Measurements from ENCODE around the gene MYO9A.

Gene MYO9A

DNA sequence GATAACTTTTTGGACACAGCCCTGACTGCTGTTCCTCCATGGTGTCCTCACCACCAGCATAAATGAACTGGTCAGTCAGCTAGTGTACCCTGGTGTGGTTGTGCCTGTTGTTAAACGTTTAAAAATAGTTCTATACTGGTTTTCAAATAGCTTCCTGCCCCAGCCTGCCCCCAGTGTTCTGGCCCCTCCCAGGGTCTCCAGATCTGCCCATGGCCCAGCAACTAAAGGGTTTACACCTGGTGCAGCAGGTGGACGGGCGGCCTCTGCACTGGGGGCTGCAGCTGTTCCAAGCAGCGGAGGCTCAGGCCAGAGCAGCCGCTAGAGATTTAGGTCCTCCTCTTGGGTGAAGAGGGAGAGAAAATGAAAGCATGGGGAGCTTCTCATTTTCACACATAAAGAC, 313.7 kb downstream of the MYO9A start:
- no peak for FAIRE-seq
- TF ChIP-seq TAF1 (IDR thresholded peaks at IDR 0.05; ENCODE audit: borderline replicate concordance, low read depth, low read length) = no peak
- no peak for TF ChIP-seq POLR2AphosphoS5 (IDR thresholded peaks at IDR 0.05; ENCODE audit: low read depth, low read length)
- TF ChIP-seq POLR2A (IDR thresholded peaks at IDR 0.05; ENCODE audit: low read depth, low read length) = no peak
- DNase-seq (ENCODE audit: insufficient read length) = no peak

DNA sequence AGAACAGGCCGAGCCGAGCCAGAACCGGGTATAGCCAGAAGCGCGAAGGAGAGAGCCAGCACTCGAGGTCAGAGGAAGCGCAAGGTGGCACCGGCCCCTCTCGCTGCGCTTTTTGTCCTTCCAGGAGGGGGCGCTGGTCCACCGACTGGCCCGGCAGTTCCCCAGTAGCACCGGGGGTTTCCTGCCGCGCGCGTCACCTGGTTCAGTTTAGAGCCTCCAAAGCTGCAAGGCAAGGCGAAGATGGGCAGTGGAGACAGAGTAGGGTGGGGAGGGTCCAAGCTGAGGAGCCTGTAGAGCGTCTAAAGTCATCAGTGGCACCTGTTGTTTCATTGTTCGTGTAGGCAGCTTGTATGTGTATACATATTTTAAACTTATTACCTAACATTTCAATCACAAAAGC, 315.2 kb downstream of the MYO9A start:
- DNase-seq (ENCODE audit: insufficient read length) (no peak), FAIRE-seq (no peak)
- TF ChIP-seq POLR2AphosphoS5 (IDR thresholded peaks at IDR 0.05; ENCODE audit: low read depth, low read length) = no peak
- TF ChIP-seq POLR2A (IDR thresholded peaks at IDR 0.05; ENCODE audit: low read depth, low read length) = no peak
- TF ChIP-seq TAF1 (IDR thresholded peaks at IDR 0.05; ENCODE audit: borderline replicate concordance, low read depth, low read length) = no peak

GRCh38 chr15:71801935-71802655, 315.9 kb downstream of the MYO9A start:
- no peak for TF ChIP-seq POLR2AphosphoS5 (IDR thresholded peaks at IDR 0.05; ENCODE audit: low read depth, low read length)
- no peak for TF ChIP-seq POLR2A (IDR thresholded peaks at IDR 0.05; ENCODE audit: low read depth, low read length)
- TF ChIP-seq TAF1 (IDR thresholded peaks at IDR 0.05; ENCODE audit: borderline replicate concordance, low read depth, low read length) = no peak
- DNase-seq (ENCODE audit: insufficient read length) (no peak), FAIRE-seq (no peak)

GRCh38 chr15:71800835-71801745, 316.9 kb downstream of the MYO9A start:
- FAIRE-seq = peak; percentile 38
- no peak for TF ChIP-seq POLR2AphosphoS5 (IDR thresholded peaks at IDR 0.05; ENCODE audit: low read depth, low read length)
- TF ChIP-seq TAF1 (IDR thresholded peaks at IDR 0.05; ENCODE audit: borderline replicate concordance, low read depth, low read length) = no peak
- TF ChIP-seq POLR2A (IDR thresholded peaks at IDR 0.05; ENCODE audit: low read depth, low read length) = no peak
- DNase-seq (ENCODE audit: insufficient read length) = no peak

- DNase-seq (ENCODE audit: insufficient read length) = no peak
- no peak for FAIRE-seq
- TF ChIP-seq POLR2A (IDR thresholded peaks at IDR 0.05; ENCODE audit: low read depth, low read length) (no peak), TAF1 (IDR thresholded peaks at IDR 0.05; ENCODE audit: borderline replicate concordance, low read depth, low read length) (no peak), POLR2AphosphoS5 (IDR thresholded peaks at IDR 0.05; ENCODE audit: low read depth, low read length) (no peak)
These were observed 317.8 kb downstream of the MYO9A start for GRCh38 chr15:71800190-71800589.

GRCh38 chr15:71798641-71799040, 319.3 kb downstream of the MYO9A start:
- DNase-seq (ENCODE audit: insufficient read length) (no peak), FAIRE-seq (no peak)
- TF ChIP-seq POLR2AphosphoS5 (IDR thresholded peaks at IDR 0.05; ENCODE audit: low read depth, low read length) (no peak), TAF1 (IDR thresholded peaks at IDR 0.05; ENCODE audit: borderline replicate concordance, low read depth, low read length) (no peak), POLR2A (IDR thresholded peaks at IDR 0.05; ENCODE audit: low read depth, low read length) (no peak)

DNA sequence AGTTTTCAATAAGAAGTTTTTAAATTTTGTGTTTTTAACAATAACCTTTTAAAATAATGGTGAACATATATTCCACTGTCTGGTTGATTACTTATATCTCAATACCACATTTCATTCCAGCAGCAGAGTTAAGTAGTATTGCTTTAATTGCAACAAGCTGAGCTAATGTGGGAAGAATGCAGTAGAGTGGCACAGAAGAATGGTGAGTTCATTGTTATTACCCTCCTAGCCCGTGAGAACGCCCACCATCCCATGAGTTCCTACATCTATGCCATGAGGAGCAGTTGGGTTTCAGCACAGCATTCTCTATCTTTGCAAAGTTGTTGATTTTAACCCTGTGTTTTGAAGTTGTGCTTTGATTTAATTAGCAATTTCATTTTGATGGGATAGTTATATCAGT, 325.4 kb downstream of the MYO9A start:
- DNase-seq (ENCODE audit: insufficient read length) = no peak
- no peak for TF ChIP-seq POLR2AphosphoS5 (IDR thresholded peaks at IDR 0.05; ENCODE audit: low read depth, low read length)
- TF ChIP-seq TAF1 (IDR thresholded peaks at IDR 0.05; ENCODE audit: borderline replicate concordance, low read depth, low read length) = no peak
- TF ChIP-seq POLR2A (IDR thresholded peaks at IDR 0.05; ENCODE audit: low read depth, low read length) = no peak
- FAIRE-seq = no peak

DNA sequence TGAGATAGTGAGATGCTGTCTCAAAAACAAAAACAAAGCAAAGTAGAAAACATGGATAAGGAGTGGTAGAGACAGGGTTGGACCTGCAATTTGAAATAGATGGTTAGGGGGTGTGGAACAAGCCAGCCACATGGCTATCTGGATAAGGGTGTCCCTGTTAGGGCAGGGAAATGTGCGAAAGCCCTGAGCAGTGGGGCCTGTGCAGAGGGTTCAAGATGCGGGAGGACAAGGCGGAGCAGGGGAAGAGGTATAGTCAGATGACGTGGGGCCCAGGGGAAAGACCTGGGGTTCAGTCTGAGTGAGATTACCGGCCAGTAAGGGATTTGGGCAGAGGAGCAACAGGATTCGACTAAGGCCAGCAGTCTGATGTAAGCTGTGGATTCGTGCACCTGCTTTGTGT, 326.0 kb downstream of the MYO9A start:
- no peak for TF ChIP-seq POLR2AphosphoS5 (IDR thresholded peaks at IDR 0.05; ENCODE audit: low read depth, low read length)
- no peak for TF ChIP-seq TAF1 (IDR thresholded peaks at IDR 0.05; ENCODE audit: borderline replicate concordance, low read depth, low read length)
- no peak for TF ChIP-seq POLR2A (IDR thresholded peaks at IDR 0.05; ENCODE audit: low read depth, low read length)
- FAIRE-seq = no peak
- DNase-seq (ENCODE audit: insufficient read length) = no peak

DNA sequence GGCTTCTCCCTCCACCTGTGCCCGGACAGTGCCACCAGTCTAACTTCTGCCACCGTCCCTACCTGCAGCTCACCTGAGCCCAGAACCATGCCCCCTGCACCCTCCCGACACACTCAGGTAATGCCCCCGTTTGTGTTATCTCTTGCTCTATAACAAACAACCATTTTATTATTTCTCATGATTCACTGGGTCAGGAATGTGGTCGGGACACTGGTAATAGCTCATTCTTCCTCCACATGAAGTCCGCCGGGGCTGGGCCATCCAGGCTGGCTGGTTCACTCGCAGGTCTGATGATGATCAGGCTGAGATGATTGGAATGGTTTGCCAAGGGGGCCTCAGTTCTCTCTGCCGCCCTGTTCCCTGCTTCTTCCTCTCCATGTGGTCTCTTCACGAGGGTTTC, 327.9 kb downstream of the MYO9A start:
- no peak for DNase-seq (ENCODE audit: insufficient read length)

GRCh38 chr15:71789616-71790015, 328.3 kb downstream of the MYO9A start:
- TF ChIP-seq TAF1 (IDR thresholded peaks at IDR 0.05; ENCODE audit: borderline replicate concordance, low read depth, low read length) = no peak
- TF ChIP-seq POLR2A (IDR thresholded peaks at IDR 0.05; ENCODE audit: low read depth, low read length) = no peak
- TF ChIP-seq POLR2AphosphoS5 (IDR thresholded peaks at IDR 0.05; ENCODE audit: low read depth, low read length) = no peak
- DNase-seq (ENCODE audit: insufficient read length) = no peak
- FAIRE-seq = no peak

More for the DNA sequence above, 327.9 kb downstream of the MYO9A start:
- TF ChIP-seq POLR2AphosphoS5 (IDR thresholded peaks at IDR 0.05; ENCODE audit: low read depth, low read length) (no peak), TAF1 (IDR thresholded peaks at IDR 0.05; ENCODE audit: borderline replicate concordance, low read depth, low read length) (no peak), POLR2A (IDR thresholded peaks at IDR 0.05; ENCODE audit: low read depth, low read length) (no peak)
- FAIRE-seq = no peak

GRCh38 chr15:71788646-71789579, 329.0 kb downstream of the MYO9A start:
- TF ChIP-seq TAF1 (IDR thresholded peaks at IDR 0.05; ENCODE audit: borderline replicate concordance, low read depth, low read length) = no peak
- no peak for TF ChIP-seq POLR2A (IDR thresholded peaks at IDR 0.05; ENCODE audit: low read depth, low read length)
- no peak for TF ChIP-seq POLR2AphosphoS5 (IDR thresholded peaks at IDR 0.05; ENCODE audit: low read depth, low read length)
- FAIRE-seq = no peak
- no peak for DNase-seq (ENCODE audit: insufficient read length)

Measured in GM12892 (cell line).